Measurements from ENCODE around the gene NMT1. TPM values are rescaled to one million over a fixed set of nuclear protein-coding genes. Genes with fewer than 3 reads are reported as not detected.

NMT1 gene
- total and polyA plus RNA-seq, 5 donors from 2014 or later = 34.6 to 87.2 (median 59.2) TPM

DNA sequence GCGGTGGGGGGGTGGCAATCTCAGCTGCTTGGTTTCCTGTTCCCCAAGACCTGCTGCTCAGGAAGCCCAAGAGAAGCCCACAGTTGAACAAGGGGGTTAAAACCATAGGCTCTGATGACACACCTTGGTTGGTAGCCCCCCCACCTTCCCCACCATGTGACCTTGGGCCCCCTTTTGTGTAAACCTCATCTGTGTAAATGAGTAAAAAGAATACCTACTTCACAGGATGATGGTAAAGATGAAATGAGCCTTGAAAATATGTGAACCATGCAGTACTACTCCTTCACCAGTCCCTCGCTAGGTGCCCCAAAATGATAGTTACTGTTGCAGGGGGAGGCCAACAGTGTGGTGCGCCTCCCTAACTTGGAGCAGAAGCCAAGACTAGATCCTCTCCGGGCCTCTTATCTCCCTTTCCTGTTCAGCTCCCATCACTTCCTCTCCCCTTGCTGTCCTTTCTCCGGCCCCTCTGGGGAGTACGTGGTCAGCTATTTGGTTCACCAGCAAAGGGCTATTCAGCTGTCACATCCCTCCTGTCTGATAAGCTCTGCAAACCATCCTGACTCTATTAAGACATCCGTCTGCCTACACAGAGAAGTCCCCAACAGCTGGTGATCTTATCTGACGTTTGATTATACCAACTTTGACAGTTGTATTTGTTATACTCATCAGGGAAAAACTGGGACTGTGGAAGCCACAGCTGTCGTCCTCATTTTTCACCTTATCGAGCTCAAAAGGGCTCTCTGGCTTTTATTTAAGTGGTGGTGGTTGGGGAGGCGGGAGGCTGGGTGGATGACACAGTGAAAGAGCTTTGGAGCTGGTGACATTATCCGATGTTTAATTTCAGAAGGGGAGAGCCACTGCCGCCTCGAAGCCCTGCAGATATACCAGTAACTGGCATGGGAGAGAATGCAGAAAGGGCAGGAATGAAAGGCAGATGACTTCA, 29.6 kb upstream of the NMT1 start:
- H3K9me3 ChIP-seq (ENCODE audit: control insufficient read depth in 2 of 2, low read length in 2 of 2) = no peaks in the 10 kb centered on the region
- H3K27me3 ChIP-seq (ENCODE audit: control insufficient read depth, insufficient read depth, low read length) = no peaks in the 10 kb centered on the region
- no peaks in the 10 kb centered on the region for H3K9me3 Mint-ChIP-seq
- H3K4me3 Mint-ChIP-seq = no peak overlapping the region
- H3K27ac ChIP-seq (ENCODE audit: insufficient read depth, low read length, poor library complexity, severe bottlenecking) = no peak overlapping the region
- peak overlapping the region in 1 of 3 donors; percentile 45 for H3K27ac Mint-ChIP-seq
- ATAC-seq (ENCODE audit: low read depth in 2 of 2) (no peak), DNase-seq (no peak)
- no peak overlapping the region for H3K4me3 ChIP-seq (ENCODE audit: low read depth, low read length)
- H3K27me3 Mint-ChIP-seq = no peaks in the 10 kb centered on the region
- no peaks in the 10 kb centered on the region for H3K4me1 ChIP-seq (ENCODE audit: control insufficient read depth, insufficient read depth, low read length, poor library complexity, severe bottlenecking)
- H3K36me3 ChIP-seq (ENCODE audit: control insufficient read depth, insufficient read depth, low read length) = peaks cover 53% of the 10 kb centered on the region
- H3K4me1 Mint-ChIP-seq = peaks cover 0 to 4% (median 0%) of the 10 kb centered on the region in 4 donors
- H3K36me3 Mint-ChIP-seq = peaks cover 25% of the 10 kb centered on the region

- no peak overlapping the region for H3K4me3 ChIP-seq (ENCODE audit: low read depth, low read length)
- no peaks in the 10 kb centered on the region for H3K9me3 Mint-ChIP-seq
Observed at GRCh38 chr17:45032174-45032541, 29.0 kb upstream of the NMT1 start.

DNA sequence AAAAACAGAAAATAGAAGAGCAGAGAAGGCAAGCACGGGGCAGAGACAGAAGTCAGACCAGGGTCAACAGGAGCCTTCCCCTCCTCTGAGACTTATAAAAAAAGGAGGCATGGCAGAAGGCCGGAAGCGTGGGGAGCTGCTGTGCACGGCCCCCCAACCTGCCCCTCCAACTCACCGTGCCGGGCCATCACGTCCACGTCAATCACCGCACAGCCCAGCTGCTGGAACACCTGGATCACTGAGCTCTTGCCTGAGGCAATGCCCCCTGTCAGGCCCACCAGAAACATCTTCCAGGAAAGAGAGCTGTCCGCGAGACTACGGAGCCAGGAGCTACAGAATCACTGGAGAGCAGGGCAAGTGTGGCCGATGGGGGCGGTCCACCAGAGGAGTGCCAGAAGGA, 26.5 kb upstream of the NMT1 start:
- DNase-seq (no peak), ATAC-seq (ENCODE audit: low read depth in 2 of 2) (no peak)
- Mint-ChIP-seq H3K27me3 (no peaks in the 10 kb centered on the region), H3K27ac (no peak overlapping the region), H3K4me3 (no peak overlapping the region), H3K36me3 (peaks cover 25% of the 10 kb centered on the region), H3K9me3 (no peaks in the 10 kb centered on the region), H3K4me1 (peaks cover 0 to 8% (median 2%) of the 10 kb centered on the region in 4 donors)
- Histone ChIP-seq H3K27ac (ENCODE audit: insufficient read depth, low read length, poor library complexity, severe bottlenecking) (no peak overlapping the region), H3K9me3 (ENCODE audit: control insufficient read depth in 2 of 2, low read length in 2 of 2) (no peaks in the 10 kb centered on the region), H3K4me1 (ENCODE audit: control insufficient read depth, insufficient read depth, low read length, poor library complexity, severe bottlenecking) (no peaks in the 10 kb centered on the region), H3K4me3 (ENCODE audit: low read depth, low read length) (no peak overlapping the region), H3K36me3 (ENCODE audit: control insufficient read depth, insufficient read depth, low read length) (peaks cover 44% of the 10 kb centered on the region), H3K27me3 (ENCODE audit: control insufficient read depth, insufficient read depth, low read length) (no peaks in the 10 kb centered on the region)

More at GRCh38 chr17:45032174-45032541, 29.0 kb upstream of the NMT1 start:
- H3K27ac ChIP-seq (ENCODE audit: insufficient read depth, low read length, poor library complexity, severe bottlenecking) = no peak overlapping the region
- no peaks in the 10 kb centered on the region for H3K4me1 ChIP-seq (ENCODE audit: control insufficient read depth, insufficient read depth, low read length, poor library complexity, severe bottlenecking)
- peaks cover 0 to 4% (median under 1%) of the 10 kb centered on the region in 4 donors for H3K4me1 Mint-ChIP-seq
- ATAC-seq (ENCODE audit: low read depth in 2 of 2) (no peak), DNase-seq (no peak)
- no peaks in the 10 kb centered on the region for H3K9me3 ChIP-seq (ENCODE audit: control insufficient read depth in 2 of 2, low read length in 2 of 2)
- peaks cover 51% of the 10 kb centered on the region for H3K36me3 ChIP-seq (ENCODE audit: control insufficient read depth, insufficient read depth, low read length)
- peaks cover 25% of the 10 kb centered on the region for H3K36me3 Mint-ChIP-seq
- H3K27me3 ChIP-seq (ENCODE audit: control insufficient read depth, insufficient read depth, low read length) = no peaks in the 10 kb centered on the region
- H3K27me3 Mint-ChIP-seq = no peaks in the 10 kb centered on the region
- no peak overlapping the region for H3K4me3 Mint-ChIP-seq
- no peak overlapping the region for H3K27ac Mint-ChIP-seq

DNA sequence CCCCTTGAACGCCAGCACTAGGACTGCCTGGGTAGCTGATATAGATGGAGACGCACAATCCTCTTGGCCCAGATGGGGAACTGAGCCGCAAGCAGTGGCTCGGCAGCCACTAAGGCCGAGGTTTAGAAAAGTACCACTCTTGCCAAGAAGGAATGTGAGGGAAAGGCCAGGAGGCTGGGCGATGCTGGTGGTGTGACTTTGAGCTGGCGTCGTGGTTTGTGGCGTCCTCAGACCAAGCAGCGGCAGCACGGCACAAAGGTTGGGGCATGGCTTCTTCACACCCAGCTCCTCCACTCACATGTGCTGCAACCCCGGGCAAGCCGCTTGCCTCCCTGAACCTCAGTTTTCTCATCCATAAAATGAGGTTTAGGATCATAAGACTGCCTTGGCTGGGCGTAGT, 25.3 kb upstream of the NMT1 start:
- no peak overlapping the region for H3K27ac ChIP-seq (ENCODE audit: insufficient read depth, low read length, poor library complexity, severe bottlenecking)
- ATAC-seq (ENCODE audit: low read depth in 2 of 2) (peak in 1 of 2 donors; percentile 20), DNase-seq (no peak)
- H3K9me3 ChIP-seq (ENCODE audit: control insufficient read depth in 2 of 2, low read length in 2 of 2) = no peaks in the 10 kb centered on the region
- Mint-ChIP-seq H3K27ac (no peak overlapping the region), H3K4me3 (no peak overlapping the region), H3K27me3 (no peaks in the 10 kb centered on the region), H3K9me3 (no peaks in the 10 kb centered on the region), H3K36me3 (peaks cover 19% of the 10 kb centered on the region), H3K4me1 (peaks cover 0 to 8% (median 2%) of the 10 kb centered on the region in 4 donors)
- H3K4me3 ChIP-seq (ENCODE audit: low read depth, low read length) = no peak overlapping the region
- H3K36me3 ChIP-seq (ENCODE audit: control insufficient read depth, insufficient read depth, low read length) = peaks cover 34% of the 10 kb centered on the region
- no peaks in the 10 kb centered on the region for H3K4me1 ChIP-seq (ENCODE audit: control insufficient read depth, insufficient read depth, low read length, poor library complexity, severe bottlenecking)
- H3K27me3 ChIP-seq (ENCODE audit: control insufficient read depth, insufficient read depth, low read length) = no peaks in the 10 kb centered on the region

DNA sequence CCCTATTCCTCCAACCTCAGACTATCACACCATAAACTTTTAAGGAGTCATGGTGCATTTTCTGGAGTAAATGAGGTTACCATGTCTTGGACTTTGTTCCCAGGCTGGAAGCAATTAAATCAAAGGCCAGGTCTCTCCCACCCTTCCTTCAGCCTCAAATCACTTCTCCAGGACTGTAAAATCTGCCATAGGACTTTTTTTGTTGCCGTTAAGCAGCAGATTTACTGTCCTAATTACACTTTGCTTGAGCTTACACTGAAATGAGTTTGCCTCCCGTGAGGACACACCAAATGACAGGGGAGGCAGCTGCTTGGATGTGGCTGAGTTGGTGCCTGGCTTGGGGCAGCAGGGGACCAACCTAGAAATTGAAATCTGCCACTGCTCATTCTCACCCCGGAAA, 24.4 kb upstream of the NMT1 start:
- Mint-ChIP-seq H3K27me3 (no peaks in the 10 kb centered on the region), H3K4me3 (no peak overlapping the region), H3K4me1 (peaks cover 0 to 12% (median 2%) of the 10 kb centered on the region in 4 donors), H3K9me3 (no peaks in the 10 kb centered on the region), H3K27ac (peak overlapping the region in 1 of 3 donors; percentile 42), H3K36me3 (peaks cover 14% of the 10 kb centered on the region)
- no peaks in the 10 kb centered on the region for H3K9me3 ChIP-seq (ENCODE audit: control insufficient read depth in 2 of 2, low read length in 2 of 2)
- peaks cover 26% of the 10 kb centered on the region for H3K36me3 ChIP-seq (ENCODE audit: control insufficient read depth, insufficient read depth, low read length)
- no peak overlapping the region for H3K27ac ChIP-seq (ENCODE audit: insufficient read depth, low read length, poor library complexity, severe bottlenecking)
- H3K4me3 ChIP-seq (ENCODE audit: low read depth, low read length) = no peak overlapping the region
- no peak for ATAC-seq (ENCODE audit: low read depth in 2 of 2)
- no peak for DNase-seq
- H3K27me3 ChIP-seq (ENCODE audit: control insufficient read depth, insufficient read depth, low read length) = no peaks in the 10 kb centered on the region
- no peaks in the 10 kb centered on the region for H3K4me1 ChIP-seq (ENCODE audit: control insufficient read depth, insufficient read depth, low read length, poor library complexity, severe bottlenecking)

- H3K9me3 ChIP-seq (ENCODE audit: control insufficient read depth in 2 of 2, low read length in 2 of 2) = no peaks in the 10 kb centered on the region
- H3K27ac ChIP-seq (ENCODE audit: insufficient read depth, low read length, poor library complexity, severe bottlenecking) = no peak overlapping the region
- H3K4me3 ChIP-seq (ENCODE audit: low read depth, low read length) = no peak overlapping the region
- H3K4me1 ChIP-seq (ENCODE audit: control insufficient read depth, insufficient read depth, low read length, poor library complexity, severe bottlenecking) = no peaks in the 10 kb centered on the region
- peaks cover 4% of the 10 kb centered on the region for H3K36me3 ChIP-seq (ENCODE audit: control insufficient read depth, insufficient read depth, low read length)
- no peak for ATAC-seq (ENCODE audit: low read depth in 2 of 2)
- H3K36me3 Mint-ChIP-seq = peaks cover 5% of the 10 kb centered on the region
- DNase-seq = no peak
- H3K27me3 ChIP-seq (ENCODE audit: control insufficient read depth, insufficient read depth, low read length) = no peaks in the 10 kb centered on the region
- H3K9me3 Mint-ChIP-seq = no peaks in the 10 kb centered on the region
- no peaks in the 10 kb centered on the region for H3K27me3 Mint-ChIP-seq
- H3K4me1 Mint-ChIP-seq = peaks cover 0 to 29% (median 10%) of the 10 kb centered on the region in 4 donors
- peak overlapping the region in 1 of 3 donors; percentile 72 for H3K27ac Mint-ChIP-seq
- H3K4me3 Mint-ChIP-seq = no peak overlapping the region
Observed at GRCh38 chr17:45038728-45039634, 22.1 kb upstream of the NMT1 start.

GRCh38 chr17:45040459-45040858, 20.7 kb upstream of the NMT1 start:
- ATAC-seq (ENCODE audit: low read depth in 2 of 2) (no peak), DNase-seq (no peak)
- Mint-ChIP-seq H3K4me3 (no peak overlapping the region), H3K4me1 (peaks cover 0 to 32% (median 9%) of the 10 kb centered on the region in 4 donors), H3K27ac (no peak overlapping the region), H3K36me3 (no peaks in the 10 kb centered on the region), H3K27me3 (no peaks in the 10 kb centered on the region), H3K9me3 (no peaks in the 10 kb centered on the region)
- H3K27me3 ChIP-seq (ENCODE audit: control insufficient read depth, insufficient read depth, low read length) = no peaks in the 10 kb centered on the region
- no peaks in the 10 kb centered on the region for H3K4me1 ChIP-seq (ENCODE audit: control insufficient read depth, insufficient read depth, low read length, poor library complexity, severe bottlenecking)
- no peak overlapping the region for H3K27ac ChIP-seq (ENCODE audit: insufficient read depth, low read length, poor library complexity, severe bottlenecking)
- no peaks in the 10 kb centered on the region for H3K36me3 ChIP-seq (ENCODE audit: control insufficient read depth, insufficient read depth, low read length)
- no peak overlapping the region for H3K4me3 ChIP-seq (ENCODE audit: low read depth, low read length)
- H3K9me3 ChIP-seq (ENCODE audit: control insufficient read depth in 2 of 2, low read length in 2 of 2) = no peaks in the 10 kb centered on the region

Measured in CD4-positive, CD25-positive, alpha-beta regulatory T cell (primary cell).